ENCODE results near the gene HCN4.

HCN4 gene

DNA sequence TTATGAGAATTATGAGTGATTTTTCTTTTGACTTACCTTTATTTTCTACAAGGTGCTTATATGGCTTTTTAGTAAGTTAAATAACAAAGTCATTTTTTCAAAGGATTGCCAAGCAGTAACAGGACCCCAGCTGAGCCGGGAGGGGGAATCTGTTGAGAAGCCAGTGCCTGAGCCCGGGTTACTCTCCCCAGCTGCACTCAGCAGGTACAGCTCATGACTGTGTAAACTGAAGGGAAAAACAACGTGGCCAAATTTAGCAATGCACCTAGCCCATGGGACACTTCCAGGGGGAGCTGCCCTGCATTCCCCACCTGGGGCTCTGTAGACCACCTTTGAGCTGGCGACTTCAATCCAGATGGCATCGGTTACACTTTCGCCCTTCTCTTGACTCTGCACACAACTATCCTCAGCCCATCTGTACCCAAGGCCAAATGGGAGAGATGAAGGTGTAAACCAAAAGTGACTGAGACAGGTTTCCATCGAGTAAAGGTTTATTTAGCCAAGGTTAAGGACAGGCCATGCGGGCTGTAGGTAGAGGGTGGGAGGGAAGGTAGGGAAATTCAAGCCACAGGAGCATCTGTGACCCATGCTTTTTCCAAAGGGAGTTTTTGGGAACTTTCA is 18.2 kb upstream of the HCN4 start:
- Mint-ChIP-seq H3K4me1 (no peaks in the 10 kb centered on the region), H3K27ac (no peak overlapping the region), H3K4me3 (no peak overlapping the region), H3K27me3 (peaks cover 15% of the 10 kb centered on the region), H3K9me3 (peaks cover under 1% of the 10 kb centered on the region), H3K36me3 (no peaks in the 10 kb centered on the region)

DNA sequence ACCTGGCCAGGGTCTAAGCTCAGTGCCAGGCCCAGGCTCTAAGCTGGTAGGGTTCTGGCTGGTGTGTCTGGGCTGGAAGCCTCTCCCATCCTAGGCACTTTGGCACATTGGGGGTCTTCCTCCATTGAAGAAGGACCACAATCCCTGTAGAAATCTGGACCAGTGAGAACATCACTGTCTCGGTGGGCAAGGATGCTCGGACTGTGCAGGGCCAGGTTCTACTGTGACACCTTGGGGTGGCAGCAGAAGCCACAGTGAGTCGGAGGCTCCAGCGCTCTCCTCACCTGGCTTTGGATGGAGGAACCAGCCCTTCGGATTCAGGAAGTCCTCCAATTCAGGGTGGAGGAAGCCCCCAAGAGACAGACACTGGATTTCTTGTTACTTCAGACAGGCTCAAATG is 17.5 kb upstream of the HCN4 start:
- peaks cover 3% of the 10 kb centered on the region for H3K36me3 Mint-ChIP-seq
- peaks cover 8% of the 10 kb centered on the region for H3K9me3 Mint-ChIP-seq
- H3K27me3 Mint-ChIP-seq = peaks cover 18% of the 10 kb centered on the region
- H3K4me1 Mint-ChIP-seq = no peaks in the 10 kb centered on the region
- no peak overlapping the region for H3K4me3 Mint-ChIP-seq
- H3K27ac Mint-ChIP-seq = no peak overlapping the region

- Mint-ChIP-seq H3K9me3 (peaks cover 17% of the 10 kb centered on the region), H3K4me3 (no peak overlapping the region), H3K27ac (no peak overlapping the region), H3K4me1 (no peaks in the 10 kb centered on the region), H3K27me3 (peaks cover 22% of the 10 kb centered on the region), H3K36me3 (peaks cover 5% of the 10 kb centered on the region)
Measured at GRCh38 chr15:73385205-73385604, 16.4 kb upstream of the HCN4 start.

GRCh38 chr15:73383310-73384189 is 14.8 kb upstream of the HCN4 start:
- Mint-ChIP-seq H3K9me3 (peaks cover 17% of the 10 kb centered on the region), H3K36me3 (peaks cover 5% of the 10 kb centered on the region), H3K27ac (no peak overlapping the region), H3K27me3 (peaks cover 24% of the 10 kb centered on the region), H3K4me3 (no peak overlapping the region), H3K4me1 (no peaks in the 10 kb centered on the region)

DNA sequence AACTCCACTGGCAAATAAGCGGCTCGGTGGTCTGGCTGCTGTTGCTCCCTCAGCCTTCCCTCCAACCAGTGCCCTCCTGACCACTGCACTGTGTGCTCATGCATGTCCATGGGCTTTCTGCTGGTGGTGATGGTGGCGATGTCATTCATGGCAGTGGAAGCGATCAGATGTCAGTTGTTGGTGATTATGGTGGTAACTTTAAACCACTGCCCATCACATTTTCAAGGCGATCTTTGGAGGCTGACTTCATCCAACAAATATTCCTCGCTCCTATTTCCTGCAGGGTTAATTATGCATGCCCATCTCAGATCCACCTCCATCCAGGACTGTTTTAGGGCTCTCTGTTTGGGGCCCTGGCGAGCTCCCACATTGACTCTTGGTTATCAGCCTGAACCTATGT is 13.4 kb upstream of the HCN4 start:
- Mint-ChIP-seq H3K4me1 (no peaks in the 10 kb centered on the region), H3K4me3 (no peak overlapping the region), H3K9me3 (peaks cover 17% of the 10 kb centered on the region), H3K36me3 (peaks cover 5% of the 10 kb centered on the region), H3K27ac (no peak overlapping the region), H3K27me3 (peaks cover 23% of the 10 kb centered on the region)

GRCh38 chr15:73380661-73381060 is 11.9 kb upstream of the HCN4 start:
- no peaks in the 10 kb centered on the region for H3K4me1 Mint-ChIP-seq
- H3K27me3 Mint-ChIP-seq = peaks cover 21% of the 10 kb centered on the region
- no peak overlapping the region for H3K4me3 Mint-ChIP-seq
- peaks cover 5% of the 10 kb centered on the region for H3K36me3 Mint-ChIP-seq
- H3K9me3 Mint-ChIP-seq = peaks cover 17% of the 10 kb centered on the region
- H3K27ac Mint-ChIP-seq = no peak overlapping the region

- Mint-ChIP-seq H3K4me3 (no peak overlapping the region), H3K27me3 (peaks cover 19% of the 10 kb centered on the region), H3K36me3 (peaks cover 5% of the 10 kb centered on the region), H3K27ac (no peak overlapping the region), H3K9me3 (peaks cover 17% of the 10 kb centered on the region), H3K4me1 (no peaks in the 10 kb centered on the region)
Measured at GRCh38 chr15:73378089-73378488, 9.3 kb upstream of the HCN4 start.

GRCh38 chr15:73375755-73376305 is 7.1 kb upstream of the HCN4 start:
- Mint-ChIP-seq H3K4me1 (no peaks in the 10 kb centered on the region), H3K27ac (no peak overlapping the region), H3K9me3 (peaks cover 5% of the 10 kb centered on the region), H3K27me3 (peaks cover 22% of the 10 kb centered on the region), H3K4me3 (no peak overlapping the region), H3K36me3 (peaks cover 2% of the 10 kb centered on the region)

GRCh38 chr15:73375012-73375411 is 6.3 kb upstream of the HCN4 start:
- no peaks in the 10 kb centered on the region for H3K9me3 Mint-ChIP-seq
- no peak overlapping the region for H3K27ac Mint-ChIP-seq
- H3K36me3 Mint-ChIP-seq = no peaks in the 10 kb centered on the region
- no peak overlapping the region for H3K4me3 Mint-ChIP-seq
- peaks cover 27% of the 10 kb centered on the region for H3K27me3 Mint-ChIP-seq
- H3K4me1 Mint-ChIP-seq = no peaks in the 10 kb centered on the region

DNA sequence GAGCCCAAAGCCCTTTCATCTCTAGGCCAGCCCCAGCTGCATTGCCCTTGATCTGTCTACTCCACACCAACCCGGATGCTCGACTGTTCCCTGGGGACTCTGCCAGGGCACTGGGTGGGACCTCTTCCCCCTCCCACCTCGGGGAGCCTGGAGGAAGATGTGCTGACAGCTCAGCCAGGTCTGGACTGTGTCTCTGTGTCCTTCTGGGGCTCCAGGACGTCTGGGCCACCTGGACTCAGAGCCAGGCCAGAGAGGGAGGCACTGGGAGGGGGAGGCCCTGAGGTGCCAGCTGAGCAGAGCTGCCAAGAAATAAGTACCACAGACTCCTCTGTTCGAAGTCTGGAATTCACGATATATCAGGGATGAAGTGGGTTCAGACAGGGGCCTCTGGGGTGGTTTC is 5.8 kb upstream of the HCN4 start:
- no peak overlapping the region for H3K4me3 Mint-ChIP-seq
- H3K9me3 Mint-ChIP-seq = no peaks in the 10 kb centered on the region
- peaks cover 29% of the 10 kb centered on the region for H3K27me3 Mint-ChIP-seq
- H3K36me3 Mint-ChIP-seq = no peaks in the 10 kb centered on the region
- no peak overlapping the region for H3K27ac Mint-ChIP-seq
- H3K4me1 Mint-ChIP-seq = no peaks in the 10 kb centered on the region

GRCh38 chr15:73373221-73373620 is 4.5 kb upstream of the HCN4 start:
- Mint-ChIP-seq H3K9me3 (no peaks in the 10 kb centered on the region), H3K27ac (no peak overlapping the region), H3K27me3 (peaks cover 30% of the 10 kb centered on the region), H3K4me3 (no peak overlapping the region), H3K36me3 (no peaks in the 10 kb centered on the region), H3K4me1 (no peaks in the 10 kb centered on the region)

GRCh38 chr15:73371812-73372211 is 3.1 kb upstream of the HCN4 start:
- H3K36me3 Mint-ChIP-seq = no peaks in the 10 kb centered on the region
- no peak overlapping the region for H3K27ac Mint-ChIP-seq
- H3K4me1 Mint-ChIP-seq = no peaks in the 10 kb centered on the region
- no peak overlapping the region for H3K4me3 Mint-ChIP-seq
- no peaks in the 10 kb centered on the region for H3K9me3 Mint-ChIP-seq
- peaks cover 33% of the 10 kb centered on the region for H3K27me3 Mint-ChIP-seq

- Mint-ChIP-seq H3K9me3 (no peaks in the 10 kb centered on the region), H3K4me3 (no peak overlapping the region), H3K36me3 (no peaks in the 10 kb centered on the region), H3K4me1 (no peaks in the 10 kb centered on the region), H3K27me3 (peaks cover 45% of the 10 kb centered on the region), H3K27ac (no peak overlapping the region)
Measured at GRCh38 chr15:73370151-73370550, 1.4 kb upstream of the HCN4 start.

- no peaks in the 10 kb centered on the region for H3K36me3 Mint-ChIP-seq
- H3K9me3 Mint-ChIP-seq = no peaks in the 10 kb centered on the region
- H3K4me1 Mint-ChIP-seq = no peaks in the 10 kb centered on the region
- peaks cover 48% of the 10 kb centered on the region for H3K27me3 Mint-ChIP-seq
- H3K27ac Mint-ChIP-seq = no peak overlapping the region
- H3K4me3 Mint-ChIP-seq = no peak overlapping the region
Measured at GRCh38 chr15:73369154-73369694, 466 bp upstream of the HCN4 start.

GRCh38 chr15:73367624-73368300 is 996 bp downstream of the HCN4 start:
- Mint-ChIP-seq H3K27ac (no peak overlapping the region), H3K4me3 (no peak overlapping the region), H3K9me3 (no peaks in the 10 kb centered on the region), H3K36me3 (no peaks in the 10 kb centered on the region), H3K27me3 (peaks cover 46% of the 10 kb centered on the region), H3K4me1 (no peaks in the 10 kb centered on the region)
